Neutrophil (primary cell): ENCODE data around the gene CCDC112.
"Not testable (repeated sequence)": the region's sequence is repeated elsewhere in the genome, so short reads cannot be mapped to it uniquely, and the experiment has no call there.

Experiments
- H3K27ac ChIP-seq: fragments of 200-600 bp; sonication (generic); 2 replicates; pipeline ENCODE4 v1.5.1; 2016; ENCODE audit warnings: mild to moderate bottlenecking, moderate library complexity
- H3K27me3 ChIP-seq: fragments of 200-600 bp; sonication (generic); 2 replicates; pipeline ENCODE4 v1.6.0; 2016; ENCODE audit warnings: mild to moderate bottlenecking
- H3K36me3 ChIP-seq: fragments of 200-600 bp; sonication (generic); 2 replicates; pipeline ENCODE4 v1.5.1; 2017
- H3K4me1 ChIP-seq, 2 experiments: fragments of 200-600 bp in 1 of 2; sonication (generic) in 1 of 2; 1 replicate in 1 of 2; 2 replicates in 1 of 2; pipeline versions ENCODE4 v1.5.1 to v1.6.1; 2013 to 2016; ENCODE audit warnings: low read depth in 1 of 2, low read length in 1 of 2, mild to moderate bottlenecking in 1 of 2, moderate library complexity in 1 of 2; ENCODE audit not compliant: control insufficient read depth in 1 of 2, insufficient read depth in 1 of 2
- H3K4me3 ChIP-seq, 2 experiments: fragments of 200-600 bp in 1 of 2; sonication (generic) in 1 of 2; 1 replicate in 1 of 2; 2 replicates in 1 of 2; pipeline ENCODE4 v1.5.1; 2013 to 2016; ENCODE audit warnings: low read depth in 1 of 2, low read length in 1 of 2, mild to moderate bottlenecking in 1 of 2, moderate library complexity in 1 of 2
- H3K9me3 ChIP-seq: fragments of 200-600 bp; sonication (generic); 2 replicates; pipeline ENCODE4 v1.5.1; 2016
- TF ChIP-seq, protein P1 (sequence below): fragments of 200-600 bp; sonication (generic); IDR thresholded peaks from 2 replicates; pipeline ENCODE4 v1.5.1; 2016; ENCODE audit warnings: antibody characterized with exemption

The CCDC112 gene

DNA sequence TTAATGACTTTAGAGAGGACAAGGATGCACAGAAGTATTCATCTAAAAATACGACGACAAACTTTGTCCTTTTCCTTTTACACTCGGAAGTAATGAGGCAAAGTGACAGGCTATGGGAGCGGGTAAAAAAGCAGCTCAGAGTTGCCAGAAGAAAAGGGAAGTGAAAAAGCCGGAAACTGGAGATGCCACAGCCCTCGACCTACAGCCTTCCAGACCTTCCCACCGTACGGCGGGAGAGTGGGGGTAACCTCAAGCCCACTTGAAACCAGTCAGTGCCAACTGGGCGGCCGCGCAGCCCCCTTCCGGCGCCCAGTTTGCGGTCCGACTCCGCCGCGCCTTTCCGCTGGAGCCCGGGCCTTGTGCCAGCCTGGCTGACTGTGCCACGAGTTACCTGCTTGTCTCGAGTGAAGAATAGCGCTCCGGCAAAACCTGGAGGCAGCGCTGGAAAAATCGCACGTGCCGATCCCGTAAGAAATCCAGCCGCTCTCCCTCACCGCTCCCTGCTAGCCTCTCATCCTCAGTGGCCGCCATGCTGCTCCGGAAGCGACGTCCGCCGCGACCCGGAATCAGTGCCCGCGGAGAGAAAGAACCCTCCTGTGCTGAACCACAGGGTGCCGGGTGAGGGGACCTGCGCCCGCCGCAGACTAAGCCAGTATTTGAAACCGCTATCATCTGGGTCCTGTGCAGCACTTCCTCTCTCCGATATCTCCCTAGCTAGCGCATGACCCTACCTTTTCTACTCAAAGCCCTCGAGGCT lies 34.0 kb downstream of the CCDC112 start, which contains the start of gene PGGT1B:
Gene PGGT1B (minus strand): TSS at position 557 of the 757 bp plus-strand sequence. CDS start 26 bp downstream, at position 531.
- peak within 1 kb of the TSS; percentile 92 for H3K27ac ChIP-seq
- peaks cover 24 to 26% of the 10 kb centered on the region in 2 experiments for H3K4me1 ChIP-seq
- no peaks in the 10 kb centered on the region for H3K27me3 ChIP-seq
- H3K9me3 ChIP-seq = no peaks in the 10 kb centered on the region
- TF ChIP-seq, protein P1, sequence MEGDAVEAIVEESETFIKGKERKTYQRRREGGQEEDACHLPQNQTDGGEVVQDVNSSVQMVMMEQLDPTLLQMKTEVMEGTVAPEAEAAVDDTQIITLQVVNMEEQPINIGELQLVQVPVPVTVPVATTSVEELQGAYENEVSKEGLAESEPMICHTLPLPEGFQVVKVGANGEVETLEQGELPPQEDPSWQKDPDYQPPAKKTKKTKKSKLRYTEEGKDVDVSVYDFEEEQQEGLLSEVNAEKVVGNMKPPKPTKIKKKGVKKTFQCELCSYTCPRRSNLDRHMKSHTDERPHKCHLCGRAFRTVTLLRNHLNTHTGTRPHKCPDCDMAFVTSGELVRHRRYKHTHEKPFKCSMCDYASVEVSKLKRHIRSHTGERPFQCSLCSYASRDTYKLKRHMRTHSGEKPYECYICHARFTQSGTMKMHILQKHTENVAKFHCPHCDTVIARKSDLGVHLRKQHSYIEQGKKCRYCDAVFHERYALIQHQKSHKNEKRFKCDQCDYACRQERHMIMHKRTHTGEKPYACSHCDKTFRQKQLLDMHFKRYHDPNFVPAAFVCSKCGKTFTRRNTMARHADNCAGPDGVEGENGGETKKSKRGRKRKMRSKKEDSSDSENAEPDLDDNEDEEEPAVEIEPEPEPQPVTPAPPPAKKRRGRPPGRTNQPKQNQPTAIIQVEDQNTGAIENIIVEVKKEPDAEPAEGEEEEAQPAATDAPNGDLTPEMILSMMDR = no peak
- peaks cover 7% of the 10 kb centered on the region for H3K36me3 ChIP-seq
- H3K4me3 ChIP-seq = peak within 1 kb of the TSS; percentile 75 to 91

DNA sequence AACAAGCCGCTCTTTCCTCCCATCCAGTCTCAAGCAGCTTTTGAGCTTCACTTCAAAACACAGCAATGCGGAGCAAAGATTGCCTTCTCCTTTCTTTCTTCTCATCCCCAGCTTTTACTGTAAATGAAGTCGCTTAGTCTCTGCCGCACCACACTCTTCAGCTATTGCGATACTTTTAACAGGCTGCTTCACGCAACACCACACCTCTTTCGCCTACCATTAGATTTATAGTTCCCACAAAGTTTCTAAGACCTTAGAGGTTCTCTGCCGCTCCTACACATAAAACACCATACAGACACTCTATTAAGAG lies 34.5 kb downstream of the CCDC112 start:
- H3K27ac ChIP-seq = peak overlapping the region; percentile 92
- peaks cover 24 to 26% of the 10 kb centered on the region in 2 experiments for H3K4me1 ChIP-seq
- H3K27me3 ChIP-seq = no peaks in the 10 kb centered on the region
- H3K9me3 ChIP-seq = no peaks in the 10 kb centered on the region
- peaks cover 5% of the 10 kb centered on the region for H3K36me3 ChIP-seq
- peak overlapping the region; percentile 75 to 91 for H3K4me3 ChIP-seq
- TF ChIP-seq, protein P1 = no peak

DNA sequence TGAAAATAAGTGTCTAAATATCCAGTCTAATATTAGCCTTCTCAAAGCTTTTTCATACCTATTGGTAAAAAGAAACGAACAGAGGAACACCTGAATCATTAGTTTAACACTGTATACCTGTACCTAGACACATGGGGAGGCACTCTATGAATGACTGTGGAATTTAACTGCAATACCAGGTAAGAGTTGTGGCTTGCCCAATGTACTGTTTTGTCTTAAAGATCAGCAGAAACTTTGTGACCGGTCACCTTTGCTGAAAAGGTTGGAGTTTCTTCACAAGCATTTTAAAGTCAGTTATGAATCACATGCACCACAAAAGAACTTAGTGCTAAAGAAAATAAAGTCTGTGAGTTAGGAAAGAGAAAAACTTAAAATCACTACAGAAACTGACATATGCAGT lies 36.2 kb downstream of the CCDC112 start:
- H3K27ac ChIP-seq = no peak overlapping the region
- H3K9me3 ChIP-seq = no peaks in the 10 kb centered on the region
- H3K4me1 ChIP-seq = peaks cover 24 to 26% of the 10 kb centered on the region in 2 experiments

DNA sequence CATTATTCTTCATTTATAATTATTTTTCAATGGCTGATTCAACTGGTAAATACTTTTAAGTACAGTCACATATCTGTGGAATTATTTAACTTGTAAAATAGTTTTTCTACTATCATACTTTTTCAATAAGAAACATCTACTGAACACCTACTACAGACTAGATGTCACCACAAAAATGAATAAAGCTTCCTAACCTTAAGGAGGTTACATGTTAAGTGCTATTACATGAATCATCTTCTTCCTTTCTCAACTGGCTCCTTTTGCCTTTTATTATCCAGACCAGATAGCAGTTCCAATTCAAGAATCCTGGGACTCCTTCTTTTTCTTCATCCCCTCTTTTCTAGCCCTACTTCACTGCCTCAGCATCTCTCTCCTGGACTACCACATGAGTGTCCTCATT lies 38.5 kb downstream of the CCDC112 start:
- Histone ChIP-seq H3K4me1 (peaks cover 21 to 23% of the 10 kb centered on the region in 2 experiments), H3K4me3 (no peak overlapping the region), H3K27ac (no peak overlapping the region), H3K9me3 (no peaks in the 10 kb centered on the region), H3K36me3 (peaks cover 10% of the 10 kb centered on the region), H3K27me3 (no peaks in the 10 kb centered on the region)
- TF ChIP-seq, protein P1 = no peak

More for the DNA sequence above, 36.2 kb downstream of the CCDC112 start:
- TF ChIP-seq, protein P1 = no peak
- H3K27me3 ChIP-seq = no peaks in the 10 kb centered on the region
- no peak overlapping the region for H3K4me3 ChIP-seq
- H3K36me3 ChIP-seq = peaks cover 10% of the 10 kb centered on the region

DNA sequence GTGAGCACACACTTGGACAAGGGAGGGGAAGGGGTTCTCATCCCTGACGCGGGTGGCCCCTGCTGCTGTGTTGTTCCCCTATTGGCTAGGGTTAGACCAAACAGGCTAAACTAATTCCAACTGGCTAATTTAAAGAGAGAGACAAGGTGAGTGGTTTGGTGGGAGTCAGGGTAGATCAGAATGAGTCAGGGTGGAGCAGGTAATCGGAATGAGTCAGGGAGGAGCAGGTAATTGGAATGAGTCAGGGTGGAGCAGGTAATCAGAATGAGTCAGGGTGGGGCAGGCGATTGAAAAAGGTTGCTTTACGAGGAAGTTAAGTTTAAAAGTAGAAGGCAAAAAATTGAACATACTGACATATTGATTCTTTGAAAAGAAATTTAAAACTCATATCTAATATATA lies 47.1 kb downstream of the CCDC112 start:
- not testable (repeated sequence) for H3K27ac ChIP-seq, H3K9me3 ChIP-seq, H3K4me3 ChIP-seq, H3K4me1 ChIP-seq, H3K36me3 ChIP-seq, H3K27me3 ChIP-seq

DNA sequence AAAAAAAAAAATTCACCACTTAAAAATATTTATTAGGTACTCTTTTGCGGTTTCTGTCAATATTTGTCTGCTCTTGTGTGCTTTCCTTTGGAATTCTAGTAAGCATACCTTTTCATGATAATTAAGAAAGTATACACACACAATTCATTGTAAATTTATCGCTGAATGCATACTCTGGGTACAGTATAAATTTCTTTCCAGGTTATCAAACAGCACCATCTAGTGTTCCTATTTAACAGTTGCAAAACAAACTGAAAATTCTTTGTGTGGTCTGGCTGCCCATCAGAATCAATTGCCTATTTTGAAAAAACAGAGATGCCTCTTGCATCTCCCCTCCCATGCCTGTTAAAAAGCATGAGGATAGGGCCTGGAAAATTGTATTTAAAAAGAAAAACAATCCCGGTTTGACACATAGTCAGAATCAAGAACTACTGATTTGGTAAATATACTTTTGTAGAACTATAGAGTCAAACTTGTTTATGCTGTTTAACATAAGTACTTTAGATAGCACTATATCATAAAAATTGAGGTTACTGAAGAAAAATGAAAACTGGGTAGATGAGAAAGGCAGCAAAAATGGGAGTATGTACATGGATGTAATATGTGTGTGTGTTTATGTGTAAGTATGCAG lies 50.0 kb downstream of the CCDC112 start:
- Histone ChIP-seq H3K9me3 (no peaks in the 10 kb centered on the region), H3K27me3 (no peaks in the 10 kb centered on the region), H3K4me1 (no peaks in the 10 kb centered on the region), H3K4me3 (no peak overlapping the region), H3K27ac (no peak overlapping the region), H3K36me3 (peaks cover 7% of the 10 kb centered on the region)
- TF ChIP-seq, protein P1 = no peak
